ENCODE measurements around the gene BRINP3. TPM values are rescaled to one million over a fixed set of nuclear protein-coding genes. Genes with fewer than 3 reads are reported as not detected.

BRINP3 gene
- total RNA-seq, 1 donor from 2014 or later, result 0.25 TPM

- Mint-ChIP-seq H3K36me3 (no peaks in the 10 kb centered on the region), H3K4me1 (no peaks in the 10 kb centered on the region), H3K27me3 (ENCODE audit: low read depth) (no peaks in the 10 kb centered on the region), H3K27ac (no peak overlapping the region), H3K9me3 (no peaks in the 10 kb centered on the region), H3K4me3 (no peak overlapping the region)
- DNase-seq (ENCODE audit: low spot score in 2 of 2, unreplicated experiment in 2 of 2), result no peak
- no peak for TF ChIP-seq CTCF (IDR thresholded peaks at IDR 0.05; ENCODE audit: unreplicated experiment)
These were observed 333.0 kb downstream of the BRINP3 start for GRCh38 chr1:190144650-190145049.

DNA sequence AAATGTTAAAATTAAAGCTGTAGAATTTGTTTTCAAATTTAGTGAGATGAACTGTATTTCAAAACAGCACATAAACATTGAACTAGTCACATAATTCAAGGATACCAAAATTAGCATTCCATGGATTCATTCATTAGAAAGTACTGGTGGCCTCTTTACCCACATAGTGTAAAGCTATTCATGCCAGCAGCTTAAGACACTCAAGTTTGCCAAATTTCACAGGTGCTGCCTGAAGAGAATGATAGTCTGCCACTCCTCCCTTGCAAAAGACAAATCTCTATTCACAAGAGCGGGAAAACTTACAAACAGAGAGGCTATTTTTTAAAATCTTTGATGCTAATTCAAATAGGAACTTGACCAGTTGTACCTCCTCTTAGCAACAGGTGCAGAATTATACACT lies 337.0 kb downstream of the BRINP3 start:
- Mint-ChIP-seq H3K4me3 (no peak overlapping the region), H3K27ac (no peak overlapping the region), H3K36me3 (no peaks in the 10 kb centered on the region), H3K4me1 (no peaks in the 10 kb centered on the region), H3K27me3 (ENCODE audit: low read depth) (no peaks in the 10 kb centered on the region), H3K9me3 (no peaks in the 10 kb centered on the region)
- DNase-seq (ENCODE audit: low spot score in 2 of 2, unreplicated experiment in 2 of 2), result no peak
- no peak for TF ChIP-seq CTCF (IDR thresholded peaks at IDR 0.05; ENCODE audit: unreplicated experiment)

- H3K9me3 Mint-ChIP-seq, result no peaks in the 10 kb centered on the region
- no peaks in the 10 kb centered on the region for H3K27me3 Mint-ChIP-seq (ENCODE audit: low read depth)
- no peak for TF ChIP-seq CTCF (IDR thresholded peaks at IDR 0.05; ENCODE audit: unreplicated experiment)
- H3K36me3 Mint-ChIP-seq, result no peaks in the 10 kb centered on the region
- DNase-seq (ENCODE audit: low spot score in 2 of 2, unreplicated experiment in 2 of 2), result no peak
- H3K4me3 Mint-ChIP-seq, result no peak overlapping the region
- H3K27ac Mint-ChIP-seq, result no peak overlapping the region
- H3K4me1 Mint-ChIP-seq, result no peaks in the 10 kb centered on the region
These were observed 339.0 kb downstream of the BRINP3 start for GRCh38 chr1:190138702-190139101.

DNA sequence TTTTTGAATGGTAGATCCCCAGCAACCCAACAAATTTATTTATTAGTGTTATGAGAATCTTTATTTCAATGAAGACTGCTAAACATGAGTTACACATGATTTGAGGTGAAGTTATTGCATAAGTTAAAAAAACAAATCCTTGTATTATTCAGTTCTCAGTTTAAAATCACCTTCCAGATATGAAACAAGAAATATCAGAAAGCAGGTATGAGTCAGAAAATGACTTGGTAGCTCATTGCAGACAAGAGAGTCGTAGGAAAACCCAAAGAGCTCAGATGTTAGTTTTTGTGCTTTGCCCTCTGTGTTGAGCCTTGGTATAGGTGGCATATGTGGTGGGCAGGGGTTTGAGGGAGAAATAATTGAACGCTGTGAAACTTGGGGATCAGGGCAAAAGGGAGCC lies 339.4 kb downstream of the BRINP3 start:
- DNase-seq (ENCODE audit: low spot score in 2 of 2, unreplicated experiment in 2 of 2), result no peak
- Mint-ChIP-seq H3K4me1 (no peaks in the 10 kb centered on the region), H3K27me3 (ENCODE audit: low read depth) (no peaks in the 10 kb centered on the region), H3K36me3 (no peaks in the 10 kb centered on the region), H3K9me3 (no peaks in the 10 kb centered on the region), H3K27ac (no peak overlapping the region), H3K4me3 (no peak overlapping the region)
- TF ChIP-seq CTCF (IDR thresholded peaks at IDR 0.05; ENCODE audit: unreplicated experiment), result no peak

- no peak for TF ChIP-seq CTCF (IDR thresholded peaks at IDR 0.05; ENCODE audit: unreplicated experiment)
- H3K4me3 Mint-ChIP-seq, result no peak overlapping the region
- H3K36me3 Mint-ChIP-seq, result no peaks in the 10 kb centered on the region
- no peaks in the 10 kb centered on the region for H3K9me3 Mint-ChIP-seq
- no peaks in the 10 kb centered on the region for H3K27me3 Mint-ChIP-seq (ENCODE audit: low read depth)
- no peak for DNase-seq (ENCODE audit: low spot score in 2 of 2, unreplicated experiment in 2 of 2)
- H3K4me1 Mint-ChIP-seq, result no peaks in the 10 kb centered on the region
- no peak overlapping the region for H3K27ac Mint-ChIP-seq
These were observed 348.3 kb downstream of the BRINP3 start for GRCh38 chr1:190129366-190129765.

- H3K4me3 Mint-ChIP-seq, result no peak overlapping the region
These were observed 350.9 kb downstream of the BRINP3 start for GRCh38 chr1:190126728-190127127.

More at GRCh38 chr1:190126728-190127127, 350.9 kb downstream of the BRINP3 start:
- Mint-ChIP-seq H3K36me3 (no peaks in the 10 kb centered on the region), H3K27me3 (ENCODE audit: low read depth) (no peaks in the 10 kb centered on the region), H3K27ac (no peak overlapping the region), H3K9me3 (no peaks in the 10 kb centered on the region), H3K4me1 (no peaks in the 10 kb centered on the region)
- no peak for DNase-seq (ENCODE audit: low spot score in 2 of 2, unreplicated experiment in 2 of 2)
- no peak for TF ChIP-seq CTCF (IDR thresholded peaks at IDR 0.05; ENCODE audit: unreplicated experiment)

All from mesothelial cell of epicardium (in vitro differentiated cells).